Measurements from ENCODE around the gene CHCHD6. TPM values are rescaled to one million over a fixed set of nuclear protein-coding genes. Genes with fewer than 3 reads are reported as not detected.

CHCHD6 gene
- total RNA-seq, 2 experiments from 2014 or later = 8.7 to 9.3 TPM

- TF ChIP-seq, protein P1, sequence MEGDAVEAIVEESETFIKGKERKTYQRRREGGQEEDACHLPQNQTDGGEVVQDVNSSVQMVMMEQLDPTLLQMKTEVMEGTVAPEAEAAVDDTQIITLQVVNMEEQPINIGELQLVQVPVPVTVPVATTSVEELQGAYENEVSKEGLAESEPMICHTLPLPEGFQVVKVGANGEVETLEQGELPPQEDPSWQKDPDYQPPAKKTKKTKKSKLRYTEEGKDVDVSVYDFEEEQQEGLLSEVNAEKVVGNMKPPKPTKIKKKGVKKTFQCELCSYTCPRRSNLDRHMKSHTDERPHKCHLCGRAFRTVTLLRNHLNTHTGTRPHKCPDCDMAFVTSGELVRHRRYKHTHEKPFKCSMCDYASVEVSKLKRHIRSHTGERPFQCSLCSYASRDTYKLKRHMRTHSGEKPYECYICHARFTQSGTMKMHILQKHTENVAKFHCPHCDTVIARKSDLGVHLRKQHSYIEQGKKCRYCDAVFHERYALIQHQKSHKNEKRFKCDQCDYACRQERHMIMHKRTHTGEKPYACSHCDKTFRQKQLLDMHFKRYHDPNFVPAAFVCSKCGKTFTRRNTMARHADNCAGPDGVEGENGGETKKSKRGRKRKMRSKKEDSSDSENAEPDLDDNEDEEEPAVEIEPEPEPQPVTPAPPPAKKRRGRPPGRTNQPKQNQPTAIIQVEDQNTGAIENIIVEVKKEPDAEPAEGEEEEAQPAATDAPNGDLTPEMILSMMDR (IDR thresholded peaks at IDR 0.05) = no peak
- DNase-seq (no peak), ATAC-seq (ENCODE audit: poor library complexity) (no peak)
- ChIA-PET POLR2A (no interaction called here), CTCF (interaction anchor here (1.2 kb wide), 1 partner anchor 793 kb away, joined by 3 read pairs; no protein-coding TSS in a partner anchor)
- no peaks in the 10 kb centered on the region for H3K27me3 ChIP-seq (ENCODE audit: control insufficient read depth in 1 of 2, insufficient read depth in 2 of 2, low read length in 2 of 2)
- no peaks in the 10 kb centered on the region for H3K9me3 ChIP-seq (ENCODE audit: control insufficient read depth in 1 of 2, insufficient read depth in 1 of 2, low read length in 2 of 2)
- Mint-ChIP-seq H3K27me3 (no peaks in the 10 kb centered on the region), H3K36me3 (ENCODE audit: low read depth) (peaks cover 5% of the 10 kb centered on the region), H3K4me3 (no peak overlapping the region), H3K27ac (no peak overlapping the region), H3K4me1 (ENCODE audit: low read depth) (peaks cover 8% of the 10 kb centered on the region), H3K9me3 (no peaks in the 10 kb centered on the region)
- no peaks in the 10 kb centered on the region for H3K4me1 ChIP-seq (ENCODE audit: insufficient read depth, low read length)
- no peak overlapping the region for H3K4me3 ChIP-seq (ENCODE audit: low read length)
- no peak overlapping the region for H3K27ac ChIP-seq (ENCODE audit: low read depth in 1 of 2, low read length in 2 of 2)
- H3K36me3 ChIP-seq (ENCODE audit: insufficient read depth, low read length) = no peaks in the 10 kb centered on the region
- intact Hi-C loops (cut with DNase I, micrococcal nuclease) = loop anchor here in 1 of 2 experiments (2.0 to 5.0 kb wide), 2 partner anchors 706 to 793 kb away; no protein-coding TSS in a partner anchor
Measured at GRCh38 chr3:126751611-126752302, 47.7 kb downstream of the CHCHD6 start.

- ATAC-seq (ENCODE audit: poor library complexity) (no peak), DNase-seq (peak in 13 of 14 experiments; percentile 6 to 59 (median 26))
- ChIA-PET CTCF (interaction anchor here (1.2 kb wide), 1 partner anchor 792 kb away, joined by 3 read pairs; no protein-coding TSS in a partner anchor), POLR2A (no interaction called here)
- no peak overlapping the region for H3K27ac Mint-ChIP-seq
- H3K27ac ChIP-seq (ENCODE audit: low read depth in 1 of 2, low read length in 2 of 2) = no peak overlapping the region
- no peaks in the 10 kb centered on the region for H3K27me3 ChIP-seq (ENCODE audit: control insufficient read depth in 1 of 2, insufficient read depth in 2 of 2, low read length in 2 of 2)
- TF ChIP-seq, protein P1 (IDR thresholded peaks at IDR 0.05) = peak; percentile 35
- intact Hi-C loops (cut with DNase I, micrococcal nuclease) = loop anchor here in 1 of 2 experiments (2.0 to 5.0 kb wide), 2 partner anchors 705 to 792 kb away; no protein-coding TSS in a partner anchor
- H3K9me3 Mint-ChIP-seq = no peaks in the 10 kb centered on the region
- peaks cover 5% of the 10 kb centered on the region for H3K36me3 Mint-ChIP-seq (ENCODE audit: low read depth)
- H3K4me3 ChIP-seq (ENCODE audit: low read length) = no peak overlapping the region
- H3K36me3 ChIP-seq (ENCODE audit: insufficient read depth, low read length) = no peaks in the 10 kb centered on the region
- no peaks in the 10 kb centered on the region for H3K4me1 ChIP-seq (ENCODE audit: insufficient read depth, low read length)
- H3K4me1 Mint-ChIP-seq (ENCODE audit: low read depth) = peaks cover 8% of the 10 kb centered on the region
- no peaks in the 10 kb centered on the region for H3K27me3 Mint-ChIP-seq
- no peaks in the 10 kb centered on the region for H3K9me3 ChIP-seq (ENCODE audit: control insufficient read depth in 1 of 2, insufficient read depth in 1 of 2, low read length in 2 of 2)
- H3K4me3 Mint-ChIP-seq = no peak overlapping the region
Measured at GRCh38 chr3:126752303-126753190, 48.5 kb downstream of the CHCHD6 start.

- intact Hi-C loops (cut with DNase I, micrococcal nuclease) = loop anchor here in 1 of 2 experiments (2.0 to 5.0 kb wide), 2 partner anchors 704 to 791 kb away; no protein-coding TSS in a partner anchor
Measured at GRCh38 chr3:126753191-126754160, 49.4 kb downstream of the CHCHD6 start.

More at GRCh38 chr3:126753191-126754160, 49.4 kb downstream of the CHCHD6 start:
- Histone ChIP-seq H3K4me1 (ENCODE audit: insufficient read depth, low read length) (no peaks in the 10 kb centered on the region), H3K4me3 (ENCODE audit: low read length) (no peak overlapping the region), H3K9me3 (ENCODE audit: control insufficient read depth in 1 of 2, insufficient read depth in 1 of 2, low read length in 2 of 2) (no peaks in the 10 kb centered on the region), H3K27ac (ENCODE audit: low read depth in 1 of 2, low read length in 2 of 2) (no peak overlapping the region), H3K36me3 (ENCODE audit: insufficient read depth, low read length) (no peaks in the 10 kb centered on the region), H3K27me3 (ENCODE audit: control insufficient read depth in 1 of 2, insufficient read depth in 2 of 2, low read length in 2 of 2) (no peaks in the 10 kb centered on the region)
- H3K27ac Mint-ChIP-seq = no peak overlapping the region
- no peaks in the 10 kb centered on the region for H3K27me3 Mint-ChIP-seq
- TF ChIP-seq, protein P1 (IDR thresholded peaks at IDR 0.05) = no peak
- H3K9me3 Mint-ChIP-seq = no peaks in the 10 kb centered on the region
- peaks cover 8% of the 10 kb centered on the region for H3K4me1 Mint-ChIP-seq (ENCODE audit: low read depth)
- ChIA-PET POLR2A (no interaction called here), CTCF (no interaction called here)
- H3K36me3 Mint-ChIP-seq (ENCODE audit: low read depth) = peaks cover 5% of the 10 kb centered on the region
- ATAC-seq (ENCODE audit: poor library complexity) (no peak), DNase-seq (no peak)
- H3K4me3 Mint-ChIP-seq = no peak overlapping the region
